Measurements from ENCODE around the gene AGBL1. TPM values are rescaled to one million over a fixed set of nuclear protein-coding genes. Genes with fewer than 3 reads are reported as not detected.
A peak's percentile ranks its signal among the peaks of the same experiment; 100 is the strongest.

Gene AGBL1
- total RNA-seq, 1 experiment from 2014 or later = not detected

DNA sequence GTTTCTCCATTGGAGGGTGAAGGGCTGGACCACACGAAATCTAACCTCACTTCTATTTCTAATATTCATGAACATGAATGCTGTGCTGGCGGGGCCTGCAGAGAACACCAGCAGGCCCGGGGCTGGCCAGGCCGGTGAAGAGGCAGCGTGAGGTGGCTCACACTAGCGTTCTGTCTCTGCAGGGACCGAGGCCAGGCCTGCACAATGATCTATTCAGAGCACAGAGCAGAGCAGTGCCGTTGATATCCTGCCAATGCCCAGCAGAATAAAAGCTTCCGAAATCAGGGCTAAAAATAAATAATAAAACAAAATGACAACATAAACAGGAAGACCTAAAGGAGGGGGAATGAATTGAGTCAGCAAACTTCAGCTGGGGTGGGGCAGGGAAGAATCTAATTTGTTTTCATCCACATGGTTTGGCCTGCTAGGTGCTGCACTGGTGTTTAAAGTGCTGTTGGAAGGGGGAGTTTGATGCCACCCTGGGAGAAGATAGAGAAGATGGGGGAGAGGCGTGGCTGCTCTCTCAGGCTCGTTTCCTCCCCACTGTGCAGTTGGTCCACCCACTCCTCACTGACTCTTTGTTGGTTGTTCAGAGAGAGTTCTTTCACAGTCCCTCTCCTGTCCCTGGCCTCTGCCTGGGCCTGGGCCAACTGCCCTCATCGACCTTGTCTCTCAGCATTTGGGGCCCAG, 837.1 kb downstream of the AGBL1 start:
- Histone ChIP-seq H3K56ac (ENCODE audit: insufficient read length, low read depth, low read length) (no peak overlapping the region), H3K27ac (ENCODE audit: insufficient read length, low read depth, low read length) (no peak overlapping the region), H4K5ac (ENCODE audit: insufficient read length, low read depth, low read length) (no peak overlapping the region), H2AFZ (ENCODE audit: low read length) (no peak overlapping the region), H2AK5ac (ENCODE audit: insufficient read length, low read length) (no peak overlapping the region), H2BK5ac (ENCODE audit: insufficient read length, low read length) (no peak overlapping the region), H3K79me1 (ENCODE audit: insufficient read depth, low read depth, low read length, poor library complexity, severe bottlenecking) (no peaks in the 10 kb centered on the region), H4K91ac (ENCODE audit: insufficient read length, low read depth, low read length) (no peak overlapping the region), H2BK12ac (ENCODE audit: insufficient read length, low read depth, low read length) (no peak overlapping the region), H2BK120ac (ENCODE audit: low read depth, low read length, poor library complexity, severe bottlenecking) (no peak overlapping the region), H3K9me3 (ENCODE audit: control insufficient read depth, low read depth, low read length) (no peaks in the 10 kb centered on the region), H3K23ac (ENCODE audit: insufficient read length, low read depth, low read length) (no peak overlapping the region), H3K4ac (ENCODE audit: low read depth, low read length) (no peak overlapping the region), H3K4me2 (ENCODE audit: insufficient read depth, insufficient read length, low read length) (no peak overlapping the region), H2BK20ac (ENCODE audit: low read depth, low read length, poor library complexity, severe bottlenecking) (no peak overlapping the region), H3K9ac (ENCODE audit: extremely low read depth, insufficient read length, low read length) (no peak overlapping the region), H3K23me2 (ENCODE audit: insufficient read length, low read depth, low read length, poor library complexity, severe bottlenecking) (no peaks in the 10 kb centered on the region), H3T11ph (ENCODE audit: low read length) (no peak overlapping the region), H3K79me2 (ENCODE audit: insufficient read depth, low read length) (no peaks in the 10 kb centered on the region), H2BK15ac (ENCODE audit: low read depth, low read length) (no peak overlapping the region), H3K4me1 (ENCODE audit: insufficient read depth, low read length) (peaks cover 11% of the 10 kb centered on the region; the same call in 1 of the 2 replicates), H3K18ac (ENCODE audit: insufficient read length, low read depth, low read length) (no peak overlapping the region), H3K27me3 (ENCODE audit: insufficient read depth, low read length) (no peaks in the 10 kb centered on the region), H3K14ac (ENCODE audit: insufficient read depth, low read length) (peak overlapping the region; percentile 60; the same call in 1 of the 2 replicates), H4K20me1 (ENCODE audit: control insufficient read depth, insufficient read depth, insufficient read length) (no peaks in the 10 kb centered on the region), H4K8ac (replicated peaks; ENCODE audit: insufficient read length, low read depth, low read length) (no peak overlapping the region)
- no peaks in the 10 kb centered on the region for H3K27me3 Mint-ChIP-seq (ENCODE audit: low read depth)
- peaks cover 15% of the 10 kb centered on the region in 2 experiments for H3K4me1 Mint-ChIP-seq
- TF ChIP-seq, protein P1, sequence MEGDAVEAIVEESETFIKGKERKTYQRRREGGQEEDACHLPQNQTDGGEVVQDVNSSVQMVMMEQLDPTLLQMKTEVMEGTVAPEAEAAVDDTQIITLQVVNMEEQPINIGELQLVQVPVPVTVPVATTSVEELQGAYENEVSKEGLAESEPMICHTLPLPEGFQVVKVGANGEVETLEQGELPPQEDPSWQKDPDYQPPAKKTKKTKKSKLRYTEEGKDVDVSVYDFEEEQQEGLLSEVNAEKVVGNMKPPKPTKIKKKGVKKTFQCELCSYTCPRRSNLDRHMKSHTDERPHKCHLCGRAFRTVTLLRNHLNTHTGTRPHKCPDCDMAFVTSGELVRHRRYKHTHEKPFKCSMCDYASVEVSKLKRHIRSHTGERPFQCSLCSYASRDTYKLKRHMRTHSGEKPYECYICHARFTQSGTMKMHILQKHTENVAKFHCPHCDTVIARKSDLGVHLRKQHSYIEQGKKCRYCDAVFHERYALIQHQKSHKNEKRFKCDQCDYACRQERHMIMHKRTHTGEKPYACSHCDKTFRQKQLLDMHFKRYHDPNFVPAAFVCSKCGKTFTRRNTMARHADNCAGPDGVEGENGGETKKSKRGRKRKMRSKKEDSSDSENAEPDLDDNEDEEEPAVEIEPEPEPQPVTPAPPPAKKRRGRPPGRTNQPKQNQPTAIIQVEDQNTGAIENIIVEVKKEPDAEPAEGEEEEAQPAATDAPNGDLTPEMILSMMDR (conservative IDR thresholded peaks at IDR 0.05) = no peak
- no peaks in the 10 kb centered on the region; a peak in 1 of 7 replicates for H3K36me3 Mint-ChIP-seq (ENCODE audit: insufficient read depth in 1 of 3, low read depth in 3 of 3)
- no peak for DNase-seq
- H3K9me3 Mint-ChIP-seq = no peaks in the 10 kb centered on the region; a peak in 1 of 5 replicates
- no peak overlapping the region for H3K27ac Mint-ChIP-seq
- no CpG with 5 or more reads among the region's 12 CpGs for WGBS (ENCODE audit: extremely low coverage, insufficient read length, low lambda C conversion rate)
- no peak overlapping the region for H3K4me3 Mint-ChIP-seq

Measured in H9 (cell line).